Heart left ventricle (tissue), 16 donors: ENCODE data around the gene TAS1R3. TPM values are rescaled to one million over a fixed set of nuclear protein-coding genes. Genes with fewer than 3 reads are reported as not detected.

ENCODE experiments used
- ATAC-seq, 4 donors: fragments of 200-7000 bp; cut with Tn5 transposase; one replicate each; pipeline ENCODE4 v1.9.1; 2020 to 2022; ENCODE audit warnings: moderate library complexity in 4 of 4, mild to moderate bottlenecking in 3 of 4, moderate number of reproducible peaks in 1 of 4
- DNase-seq, 5 donors: peaks; one replicate each; pipeline ENCODE4 v3.0.0-alpha.2; 2020
- H3K27ac ChIP-seq, 12 donors: fragments of 200-600 bp; sonication (generic) in 4 of 12; one replicate each; pipeline versions ENCODE4 v1.5.0 to v1.8.0; 2016 to 2022; ENCODE audit warnings: mild to moderate bottlenecking in 2 of 12
- H3K27me3 ChIP-seq, 9 donors: fragments of 200-600 bp; sonication (generic) in 2 of 9; one replicate each; pipeline versions ENCODE4 v1.5.1 to v1.8.0; 2016 to 2022; ENCODE audit warnings: mild to moderate bottlenecking in 3 of 9
- H3K36me3 ChIP-seq, 9 donors: fragments of 200-600 bp; sonication (generic) in 2 of 9; one replicate each; pipeline versions ENCODE4 v1.5.0 to v1.8.0; 2018 to 2022; ENCODE audit warnings: mild to moderate bottlenecking in 2 of 9
- H3K4me1 ChIP-seq, 12 donors: fragments of 200-600 bp; sonication (generic) in 4 of 12; one replicate each; pipeline versions ENCODE4 v1.5.0 to v1.8.0; 2016 to 2022; ENCODE audit warnings: mild to moderate bottlenecking in 3 of 12
- H3K4me3 ChIP-seq, 12 donors: fragments of 200-600 bp; sonication (generic) in 4 of 12; one replicate each; pipeline versions ENCODE4 v1.5.0 to v1.8.0; 2017 to 2022; ENCODE audit warnings: mild to moderate bottlenecking in 9 of 12, moderate library complexity in 4 of 12
- H3K9me3 ChIP-seq, 12 donors: fragments of 200-600 bp; sonication (generic) in 4 of 12; one replicate each; pipeline versions ENCODE4 v1.5.0 to v1.8.0; 2016 to 2022; ENCODE audit warnings: mild to moderate bottlenecking in 1 of 12
- CTCF ChIP-seq, 12 donors: fragments of 200-600 bp; sonication (generic) in 4 of 12; IDR thresholded peaks; one replicate each; pipeline versions ENCODE4 v1.5.0 to v1.8.0; 2018 to 2022; ENCODE audit warnings: antibody characterized with exemption in 12 of 12, mild to moderate bottlenecking in 5 of 12
- POLR2A ChIP-seq, 2 donors: fragments of 450-650 bp; IDR thresholded peaks; one replicate each; pipeline ENCODE4 v1.6.1; 2017; ENCODE audit warnings: antibody characterized with exemption in 2 of 2, mild to moderate bottlenecking in 2 of 2, moderate library complexity in 2 of 2
- WGBS, 4 donors: extraction: QIAGEN DNeasy Blood & Tissue Kit in 2 of 4; methylation state at CpG; one replicate each; pipeline versions ENCODE4 v1.1.5 to v1.1.7; 2013 to 2018; 5-methylcytosine and 5-hydroxymethylcytosine counted together
- intact Hi-C, 10 donors: fragments of 100-400 bp; cut with DNase I; formaldehyde crosslinking; loops; one replicate each; pipeline versions ENCODE4 v1.11.1 to v1.14.2; 2022
- polyA plus RNA-seq, 2 donors: library from polyadenylated mRNA; stranded (reverse); fragments of 200-250 nt; gene quantifications; one replicate each; pipeline ENCODE4 v1.2.3, GENCODE V29; 2013
- total RNA-seq, 9 donors: library from RNA; depleted of rRNA in 2 of 9; stranded (reverse); fragments of >200 nt in 2 of 9; fragmentation: NEBNext Ultra II Directional in 3 of 9; extraction: Animal tissue kit (Norgen Biotek cat#: 25700) in 3 of 9; gene quantifications; one replicate each; pipeline versions ENCODE4 v1.1.0 to v1.2.4, GENCODE V29; 2016 to 2023
- donor health status: ischemic (EF 13 %, LVEDD 7.1; RV severe dilation, severe dysfunction).
- donor health status: healthy with polysubstance abuse.
- donor health status: DM: no; HTN: yes; CAD: no.
- donor health status: DM: no; HTN: no; CAD: no.
- donor health status: ischemic (EF 25% LVEDD 6.9; RV normal size, moderate dysfunction).
- donor health status: ischemic (EF 25% LVEDD 5.7; RV mildly dilated, moderate dysfunction).
- donor health status: healthy.
- donor health status: DM: yes; HTN: yes; CAD: no.
- donor health status: ischemic (EF 35%, LVEDD 5.7; RV mildly dilated, moderate dysfunction).
- donor health status: nonischemic (EF 11% LVEDD 7.7; RV severe dilation, severe dysfunction).
- donor health status: DM: yes; HTN: yes; CAD: no.
- donor health status: PGD.
- donor health status: ischemic (EF 29% LVEDD 5.4; RV normal size, mild dysfunction).
- donor health status: nonischemic (EF 23%, LVEDD 6.1; RV moderate dilation, normal function).

The TAS1R3 gene
- total and polyA plus RNA-seq, 11 donors, result 0.21 to 1.3 (median 0.38) TPM

GRCh38 chr1:1326075-1326605 is 4.9 kb upstream of the TAS1R3 start:
- Histone ChIP-seq H3K36me3 (peaks cover 0 to 28% (median 22%) of the 10 kb centered on the region in 9 donors), H3K9me3 (no peaks in the 10 kb centered on the region), H3K4me3 (peak overlapping the region; percentile 73 to 100 (median 95)), H3K27ac (peak overlapping the region in 11 of 12 donors; percentile 24 to 98 (median 96)), H3K4me1 (peaks cover 7 to 81% (median 43%) of the 10 kb centered on the region in 12 donors), H3K27me3 (no peaks in the 10 kb centered on the region)
- 23 to 39% (median 28%) methylated on average over 7 to 8 of the region's 8 CpGs for WGBS, 4 donors
- intact Hi-C loops, result no loop called here
- ATAC-seq (no peak), DNase-seq (no peak)
- TF ChIP-seq CTCF (IDR thresholded peaks at IDR 0.05), result no peak
- TF ChIP-seq POLR2A (IDR thresholded peaks at IDR 0.05), result no peak

GRCh38 chr1:1327291-1327690 is 3.8 kb upstream of the TAS1R3 start:
- no peaks in the 10 kb centered on the region for H3K9me3 ChIP-seq
- no peak for TF ChIP-seq POLR2A (IDR thresholded peaks at IDR 0.05)
- no peak for TF ChIP-seq CTCF (IDR thresholded peaks at IDR 0.05)
- H3K36me3 ChIP-seq, result peaks cover 0 to 28% (median 22%) of the 10 kb centered on the region in 9 donors
- no peak overlapping the region for H3K27ac ChIP-seq
- 83 to 93% (median 91%) methylated on average over 22 to 40 of the region's 40 CpGs for WGBS, 4 donors
- H3K4me1 ChIP-seq, result peaks cover 7 to 75% (median 37%) of the 10 kb centered on the region in 12 donors
- no peak for ATAC-seq
- H3K4me3 ChIP-seq, result no peak overlapping the region
- no peaks in the 10 kb centered on the region for H3K27me3 ChIP-seq
- intact Hi-C loops, result no loop called here
- no peak for DNase-seq

- H3K36me3 ChIP-seq, result peaks cover 0 to 28% (median 22%) of the 10 kb centered on the region in 9 donors
- no peaks in the 10 kb centered on the region for H3K27me3 ChIP-seq
- H3K9me3 ChIP-seq, result no peaks in the 10 kb centered on the region
- no peak for ATAC-seq
- H3K4me1 ChIP-seq, result peaks cover 7 to 65% (median 31%) of the 10 kb centered on the region in 12 donors
- no peak overlapping the region for H3K4me3 ChIP-seq
- no peak for TF ChIP-seq CTCF (IDR thresholded peaks at IDR 0.05)
- TF ChIP-seq POLR2A (IDR thresholded peaks at IDR 0.05), result no peak
- peak overlapping the region in 1 of 12 donors; percentile 38 for H3K27ac ChIP-seq
- 75 to 79% (median 78%) methylated on average over 11 to 15 of the region's 15 CpGs for WGBS, 4 donors
- no peak for DNase-seq
- intact Hi-C loops, result no loop called here
Measured at GRCh38 chr1:1328254-1328653, 2.8 kb upstream of the TAS1R3 start.

- intact Hi-C loops, result no loop called here
- WGBS, 4 donors, result 89 to 92% (median 90%) methylated on average over 46 to 58 of the region's 58 CpGs
Measured at GRCh38 chr1:1329304-1330210, 1.5 kb upstream of the TAS1R3 start.

More at GRCh38 chr1:1329304-1330210, 1.5 kb upstream of the TAS1R3 start:
- no peak for DNase-seq
- H3K4me3 ChIP-seq, result no peak overlapping the region
- no peak overlapping the region for H3K27ac ChIP-seq
- H3K4me1 ChIP-seq, result peaks cover 4 to 61% (median 27%) of the 10 kb centered on the region in 12 donors
- TF ChIP-seq POLR2A (IDR thresholded peaks at IDR 0.05) (peak in 1 of 2 donors; percentile 30), CTCF (IDR thresholded peaks at IDR 0.05) (no peak)
- H3K27me3 ChIP-seq, result no peaks in the 10 kb centered on the region
- H3K36me3 ChIP-seq, result peaks cover 0 to 28% (median 22%) of the 10 kb centered on the region in 9 donors
- no peaks in the 10 kb centered on the region for H3K9me3 ChIP-seq
- no peak for ATAC-seq
